Right ventricle myocardium superior (tissue), 1 donor: ENCODE results near the gene TNRC18. TPM values are rescaled to one million over a fixed set of nuclear protein-coding genes. Genes with fewer than 3 reads are reported as not detected.
A peak's percentile ranks its signal among the peaks of the same experiment; 100 is the strongest.
"Not testable (repeated sequence)": the region's sequence is repeated elsewhere in the genome, so short reads cannot be mapped to it uniquely, and the experiment has no call there.

Experiments used
- ATAC-seq: fragments of 200-7000 bp; cut with Tn5 transposase; one replicate; pipeline ENCODE4 v1.9.1; 2020; ENCODE audit warnings: mild to moderate bottlenecking; ENCODE audit not compliant: poor library complexity
- DNase-seq: peaks from one replicate; pipeline ENCODE4 v3.0.0-alpha.2; 2020
- intact Hi-C: fragments of 100-400 bp; cut with DNase I; formaldehyde crosslinking; loops from one replicate; pipeline ENCODE4 v1.11.2; 2022
- total RNA-seq: library from RNA; stranded (reverse); fragmentation: NEBNext Ultra II Directional; extraction: Animal tissue kit (Norgen Biotek cat#: 25700); gene quantifications from one replicate; pipeline ENCODE4 v1.2.1, GENCODE V29; 2021
- donor health status: DM: no; HTN: yes; CAD: no; lungs with severe emphysema.

Gene TNRC18
- total RNA-seq, 1 donor from 2014 or later, result 29.5 TPM

- intact Hi-C loops, ATAC-seq, DNase-seq: not testable (repeated sequence)
These were observed 131.8 kb downstream of the TNRC18 start for GRCh38 chr7:5291711-5292335.

GRCh38 chr7:5291301-5291700 is 132.3 kb downstream of the TNRC18 start:
- no peak for ATAC-seq
- intact Hi-C loops, result no loop called here
- no peak for DNase-seq

- DNase-seq (no peak), ATAC-seq (no peak)
- intact Hi-C loops, result no loop called here
These were observed 134.3 kb downstream of the TNRC18 start for GRCh38 chr7:5289355-5289754.

GRCh38 chr7:5288560-5288959 is 135.1 kb downstream of the TNRC18 start:
- intact Hi-C loops, ATAC-seq: not testable (repeated sequence)

GRCh38 chr7:5287802-5288201 is 135.8 kb downstream of the TNRC18 start:
- intact Hi-C loops, result no loop called here
- DNase-seq, result no peak
- no peak for ATAC-seq

More at GRCh38 chr7:5288560-5288959, 135.1 kb downstream of the TNRC18 start:
- DNase-seq, result not testable (repeated sequence)

GRCh38 chr7:5287373-5287772 is 136.3 kb downstream of the TNRC18 start:
- DNase-seq, ATAC-seq: not testable (repeated sequence)

GRCh38 chr7:5286933-5287332 is 136.7 kb downstream of the TNRC18 start:
- no peak for DNase-seq
- intact Hi-C loops, result no loop called here
- ATAC-seq, result no peak

More at GRCh38 chr7:5287373-5287772, 136.3 kb downstream of the TNRC18 start:
- intact Hi-C loops, result not testable (repeated sequence)

- intact Hi-C loops, result no loop called here
- DNase-seq (no peak), ATAC-seq (peak; percentile 16)
These were observed 139.0 kb downstream of the TNRC18 start for GRCh38 chr7:5284304-5285281.

- DNase-seq (no peak), ATAC-seq (peak; percentile 60)
- intact Hi-C loops, result no loop called here
These were observed 140.0 kb downstream of the TNRC18 start for GRCh38 chr7:5283421-5284303.

GRCh38 chr7:5282543-5283316 is 140.9 kb downstream of the TNRC18 start, which contains the start of gene SLC29A4:
SLC29A4 (plus strand) TSS chr7:5282943; CDS start chr7:5287817, 4,874 bp downstream.
- ATAC-seq (peak; percentile 78), DNase-seq (peak; percentile 66)
- intact Hi-C loops, result no loop called here

- ATAC-seq, result not testable (repeated sequence)
These were observed 141.8 kb downstream of the TNRC18 start for GRCh38 chr7:5281598-5282500.

GRCh38 chr7:5279734-5280133 is 143.9 kb downstream of the TNRC18 start:
- DNase-seq, result no peak
- ATAC-seq, result no peak
- intact Hi-C loops, result no loop called here

More at GRCh38 chr7:5281598-5282500, 141.8 kb downstream of the TNRC18 start:
- DNase-seq, intact Hi-C loops: not testable (repeated sequence)

GRCh38 chr7:5278766-5279165 is 144.9 kb downstream of the TNRC18 start:
- ATAC-seq, result no peak
- intact Hi-C loops, result no loop called here
- no peak for DNase-seq

- no peak for DNase-seq
- no peak for ATAC-seq
- intact Hi-C loops, result no loop called here
These were observed 147.0 kb downstream of the TNRC18 start for GRCh38 chr7:5276611-5277010.

GRCh38 chr7:5276123-5276522 is 147.5 kb downstream of the TNRC18 start:
- intact Hi-C loops, result not testable (repeated sequence)

GRCh38 chr7:5275510-5275909 is 148.1 kb downstream of the TNRC18 start:
- DNase-seq, result peak; percentile 58
- ATAC-seq, result peak; percentile 72
- intact Hi-C loops, result not testable (repeated sequence)

More at GRCh38 chr7:5276123-5276522, 147.5 kb downstream of the TNRC18 start:
- DNase-seq, ATAC-seq: not testable (repeated sequence)

GRCh38 chr7:5274985-5275431 is 148.6 kb downstream of the TNRC18 start:
- ATAC-seq, result peak; percentile 89
- DNase-seq, result peak; percentile 70
- intact Hi-C loops, result not testable (repeated sequence)
